ENCODE measurements around the gene LAPTM4A.

- no peak for TF ChIP-seq CTCF (conservative IDR thresholded peaks at IDR 0.05)
- no peak for TF ChIP-seq ZFX (IDR thresholded peaks at IDR 0.05)
Measured at GRCh38 chr2:20060106-20060505, 8.7 kb upstream of the LAPTM4A start.
